Astrocyte (in vitro differentiated cells and primary cell): Measurements from ENCODE around the gene SHANK1. TPM values are rescaled to one million over a fixed set of nuclear protein-coding genes. Genes with fewer than 3 reads are reported as not detected.

Source experiments
- DNase-seq: peaks from one replicate; pipeline ENCODE4 v3.0.0-alpha.2; 2010; ENCODE audit warnings: low read depth
- FAIRE-seq: peaks from 2 replicates; lab custom pipeline; 2011; peaks lifted over from hg19 to GRCh38; lab: Jason Lieb, UNC
- H2AFZ ChIP-seq: 2 replicates; pipeline ENCODE4 v1.6.0; 2012; ENCODE audit warnings: low read depth, low read length, inconsistent platforms
- H3K27ac ChIP-seq: 2 replicates; pipeline ENCODE4 v1.5.1; 2011; ENCODE audit warnings: low read depth, low read length, inconsistent platforms
- H3K27me3 ChIP-seq: 2 replicates; pipeline ENCODE4 v1.6.0; 2011; ENCODE audit warnings: low read length, inconsistent platforms; ENCODE audit not compliant: insufficient read depth
- H3K36me3 ChIP-seq: 2 replicates; pipeline ENCODE4 v1.5.1; 2011; ENCODE audit warnings: low read length, inconsistent platforms; ENCODE audit not compliant: insufficient read depth
- H3K4me1 ChIP-seq: 2 replicates; pipeline ENCODE4 v1.5.1; 2011; ENCODE audit warnings: low read length, inconsistent platforms; ENCODE audit not compliant: insufficient read depth
- H3K4me2 ChIP-seq: 2 replicates; pipeline ENCODE4 v1.6.0; 2012; ENCODE audit warnings: low read length, inconsistent platforms
- H3K4me3 ChIP-seq: 2 replicates; pipeline ENCODE4 v1.5.1; 2011; ENCODE audit warnings: low read depth, mild to moderate bottlenecking, low read length, inconsistent platforms; ENCODE audit not compliant: insufficient read depth
- H3K79me2 ChIP-seq: 2 replicates; pipeline ENCODE4 v1.6.0; 2012; ENCODE audit warnings: mild to moderate bottlenecking, low read length, inconsistent platforms; ENCODE audit not compliant: insufficient read depth
- H3K9ac ChIP-seq: 2 replicates; pipeline ENCODE4 v1.6.0; 2012; ENCODE audit warnings: mild to moderate bottlenecking, low read length, inconsistent platforms
- H3K9me3 ChIP-seq: 2 replicates; pipeline ENCODE4 v1.5.1; 2012; ENCODE audit warnings: low read depth, mild to moderate bottlenecking, low read length, inconsistent platforms; ENCODE audit not compliant: insufficient read depth
- H4K20me1 ChIP-seq: 2 replicates; pipeline ENCODE4 v1.6.0; 2012; ENCODE audit warnings: low read length, inconsistent platforms; ENCODE audit not compliant: insufficient read depth
- H3K27ac Mint-ChIP-seq: one replicate; pipeline ENCODE4 v1.8.0; 2021; ENCODE audit warnings: mild to moderate bottlenecking, mixed read lengths; ENCODE audit not compliant: unreplicated experiment
- H3K27me3 Mint-ChIP-seq: one replicate; pipeline ENCODE4 v1.8.0; 2021; ENCODE audit warnings: low read depth, mixed read lengths; ENCODE audit not compliant: unreplicated experiment
- H3K36me3 Mint-ChIP-seq: one replicate; pipeline ENCODE4 v1.8.0; 2021; ENCODE audit warnings: low read depth, mixed read lengths; ENCODE audit not compliant: unreplicated experiment
- H3K4me1 Mint-ChIP-seq: one replicate; pipeline ENCODE4 v1.8.0; 2021; ENCODE audit warnings: low read depth, mixed read lengths; ENCODE audit not compliant: unreplicated experiment
- H3K4me3 Mint-ChIP-seq: one replicate; pipeline ENCODE4 v1.8.0; 2021; ENCODE audit warnings: mild to moderate bottlenecking, moderate library complexity, mixed read lengths; ENCODE audit not compliant: unreplicated experiment
- H3K9me3 Mint-ChIP-seq: one replicate; pipeline ENCODE4 v1.8.0; 2021; ENCODE audit warnings: mild to moderate bottlenecking, mixed read lengths; ENCODE audit not compliant: unreplicated experiment
- CTCF ChIP-seq: IDR thresholded peaks from 2 replicates; pipeline ENCODE4 v1.5.1; 2011; ENCODE audit warnings: low read depth, mild to moderate bottlenecking, inconsistent platforms, low read length, moderate library complexity; ENCODE audit not compliant: insufficient read depth
- EZH2 ChIP-seq: IDR thresholded peaks from 2 replicates; pipeline ENCODE4 v1.6.1; 2012; ENCODE audit warnings: mild to moderate bottlenecking, low read length, inconsistent platforms; ENCODE audit not compliant: insufficient read depth
- total RNA-seq: library from RNA; stranded (reverse); gene quantifications from 2 replicates; pipeline ENCODE4 v1.2.1, GENCODE V29; 2021

Gene SHANK1
- total RNA-seq, 1 donor from 2014 or later: not detected

GRCh38 chr19:50651174-50651573 is 68.4 kb downstream of the SHANK1 start:
- Mint-ChIP-seq H3K27ac (no peak overlapping the region), H3K9me3 (peaks cover 30% of the 10 kb centered on the region), H3K4me1 (no peaks in the 10 kb centered on the region), H3K36me3 (no peaks in the 10 kb centered on the region), H3K4me3 (no peak overlapping the region), H3K27me3 (no peaks in the 10 kb centered on the region)
- Histone ChIP-seq H3K36me3 (no peaks in the 10 kb centered on the region), H2AFZ (no peak overlapping the region), H3K4me1 (no peaks in the 10 kb centered on the region), H3K9ac (no peak overlapping the region), H3K4me3 (no peak overlapping the region), H3K27ac (no peak overlapping the region), H3K9me3 (no peaks in the 10 kb centered on the region), H3K4me2 (no peak overlapping the region), H3K27me3 (no peaks in the 10 kb centered on the region), H3K79me2 (no peaks in the 10 kb centered on the region), H4K20me1 (no peaks in the 10 kb centered on the region)
- FAIRE-seq (no peak), DNase-seq (no peak)
- TF ChIP-seq EZH2 (no peak), CTCF (no peak)

GRCh38 chr19:50649433-50650391 is 69.9 kb downstream of the SHANK1 start, which contains the start of gene C19orf81:
Gene C19orf81 (plus strand): TSS chr19:50649445. CDS start chr19:50649445, 0 bp downstream.
- Histone ChIP-seq H3K4me1 (no peaks in the 10 kb centered on the region), H3K79me2 (no peaks in the 10 kb centered on the region), H3K36me3 (no peaks in the 10 kb centered on the region), H3K27ac (no peak within 1 kb of the TSS), H3K4me2 (no peak within 1 kb of the TSS), H3K27me3 (no peaks in the 10 kb centered on the region), H3K9me3 (no peaks in the 10 kb centered on the region), H4K20me1 (no peaks in the 10 kb centered on the region), H2AFZ (no peak within 1 kb of the TSS), H3K9ac (no peak within 1 kb of the TSS), H3K4me3 (no peak within 1 kb of the TSS)
- FAIRE-seq (no peak), DNase-seq (no peak)
- Mint-ChIP-seq H3K36me3 (no peaks in the 10 kb centered on the region), H3K4me1 (no peaks in the 10 kb centered on the region), H3K9me3 (peaks cover 30% of the 10 kb centered on the region), H3K27me3 (no peaks in the 10 kb centered on the region), H3K27ac (no peak within 1 kb of the TSS), H3K4me3 (no peak within 1 kb of the TSS)
- TF ChIP-seq CTCF: no peak
- no peak for TF ChIP-seq EZH2

- Mint-ChIP-seq H3K36me3 (no peaks in the 10 kb centered on the region), H3K27ac (no peak overlapping the region), H3K4me1 (no peaks in the 10 kb centered on the region), H3K9me3 (peaks cover 25% of the 10 kb centered on the region), H3K27me3 (no peaks in the 10 kb centered on the region), H3K4me3 (no peak overlapping the region)
- H4K20me1 ChIP-seq: no peaks in the 10 kb centered on the region
- DNase-seq: no peak
- no peaks in the 10 kb centered on the region for H3K27me3 ChIP-seq
- no peak for TF ChIP-seq EZH2
- FAIRE-seq: no peak
- no peak overlapping the region for H3K4me3 ChIP-seq
- H2AFZ ChIP-seq: no peak overlapping the region
- H3K4me2 ChIP-seq: no peak overlapping the region
- H3K9ac ChIP-seq: no peak overlapping the region
- H3K36me3 ChIP-seq: no peaks in the 10 kb centered on the region
- no peak overlapping the region for H3K27ac ChIP-seq
- H3K79me2 ChIP-seq: no peaks in the 10 kb centered on the region
- H3K9me3 ChIP-seq: no peaks in the 10 kb centered on the region
- no peaks in the 10 kb centered on the region for H3K4me1 ChIP-seq
Measured at GRCh38 chr19:50648659-50649058, 70.9 kb downstream of the SHANK1 start.
